ENCODE data around the gene FAM193A. TPM values are rescaled to one million over a fixed set of nuclear protein-coding genes. Genes with fewer than 3 reads are reported as not detected.
A peak's percentile ranks its signal among the peaks of the same experiment; 100 is the strongest.

Gene FAM193A
- total and polyA plus RNA-seq, 2 donors (not counting 1 experiment from before 2014, with no cell fraction given) = 16.0 to 62.7 TPM

GRCh38 chr4:2535376-2536192, 863 bp upstream of the FAM193A start:
- TF ChIP-seq EZH2 (IDR thresholded peaks at IDR 0.05; ENCODE audit: borderline replicate concordance, insufficient read depth, low read depth, low read length, poor library complexity, severe bottlenecking) = no peak
- TF ChIP-seq, protein P1, sequence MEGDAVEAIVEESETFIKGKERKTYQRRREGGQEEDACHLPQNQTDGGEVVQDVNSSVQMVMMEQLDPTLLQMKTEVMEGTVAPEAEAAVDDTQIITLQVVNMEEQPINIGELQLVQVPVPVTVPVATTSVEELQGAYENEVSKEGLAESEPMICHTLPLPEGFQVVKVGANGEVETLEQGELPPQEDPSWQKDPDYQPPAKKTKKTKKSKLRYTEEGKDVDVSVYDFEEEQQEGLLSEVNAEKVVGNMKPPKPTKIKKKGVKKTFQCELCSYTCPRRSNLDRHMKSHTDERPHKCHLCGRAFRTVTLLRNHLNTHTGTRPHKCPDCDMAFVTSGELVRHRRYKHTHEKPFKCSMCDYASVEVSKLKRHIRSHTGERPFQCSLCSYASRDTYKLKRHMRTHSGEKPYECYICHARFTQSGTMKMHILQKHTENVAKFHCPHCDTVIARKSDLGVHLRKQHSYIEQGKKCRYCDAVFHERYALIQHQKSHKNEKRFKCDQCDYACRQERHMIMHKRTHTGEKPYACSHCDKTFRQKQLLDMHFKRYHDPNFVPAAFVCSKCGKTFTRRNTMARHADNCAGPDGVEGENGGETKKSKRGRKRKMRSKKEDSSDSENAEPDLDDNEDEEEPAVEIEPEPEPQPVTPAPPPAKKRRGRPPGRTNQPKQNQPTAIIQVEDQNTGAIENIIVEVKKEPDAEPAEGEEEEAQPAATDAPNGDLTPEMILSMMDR (IDR thresholded peaks at IDR 0.05) = peak; percentile 40
- Mint-ChIP-seq H3K27ac (peak overlapping the region; percentile 93), H3K4me3 (peak overlapping the region; percentile 95), H3K9me3 (ENCODE audit: insufficient read depth) (no peaks in the 10 kb centered on the region), H3K4me1 (peaks cover 17% of the 10 kb centered on the region), H3K27me3 (no peaks in the 10 kb centered on the region)
- H3K4me2 ChIP-seq (replicated peaks; ENCODE audit: low read depth, low read length, poor library complexity, severe bottlenecking) = peak overlapping the region; percentile 100
- peaks cover 24% of the 10 kb centered on the region for H4K20me1 ChIP-seq (ENCODE audit: control insufficient read depth, insufficient read depth, low read length, poor library complexity, severe bottlenecking)
- peaks cover 0 to 3% of the 10 kb centered on the region in 2 experiments for H3K36me3 ChIP-seq (replicated peaks in 1 of 2; ENCODE audit: control extremely low read depth in 1 of 2, control insufficient read depth in 1 of 2, extremely low read depth in 1 of 2, insufficient read depth in 2 of 2, low read length in 1 of 2)
- DNase-seq (peak; percentile 86), ATAC-seq (ENCODE audit: low read depth) (peak; percentile 6)
- peak overlapping the region; percentile 95 for H3K9ac ChIP-seq (ENCODE audit: low read length)
- no peaks in the 10 kb centered on the region for H3K9me3 ChIP-seq (ENCODE audit: control extremely low read depth in 1 of 3, control insufficient read depth in 2 of 3, insufficient read depth in 1 of 3, low read length in 2 of 3)
- peaks cover 33% of the 10 kb centered on the region for H3K79me2 ChIP-seq (ENCODE audit: control insufficient read depth, insufficient read depth, low read length)
- peak overlapping the region; percentile 21 to 88 (median 74) for H3K4me3 ChIP-seq (ENCODE audit: control extremely low read depth in 1 of 5, extremely low read depth in 1 of 5, insufficient read depth in 1 of 5, low read depth in 2 of 5, low read length in 4 of 5)
- peak overlapping the region; percentile 80 to 88 for H3K27ac ChIP-seq (ENCODE audit: low read length in 2 of 2)
- WGBS (ENCODE audit: insufficient coverage) = under 1% methylated on average over 77 of the region's 77 CpGs
- intact Hi-C loops (cut with micrococcal nuclease) = loop anchor here (1.0 to 5.0 kb wide), 8 partner anchors 50 to 813 kb away; partner anchors contain the start of genes MXD4, NELFA, NSD2 and RNF4
- ChIA-PET POLR2A (interaction anchor here (1.0 to 1.4 kb wide), 2 partner anchors 67 to 117 kb away, joined by 10 to 12 read pairs; partner anchors contain the start of genes CFAP99, RNF4 and ZFYVE28), CTCF (interaction anchor here (0.7 to 3.4 kb wide), 9 partner anchors 25 to 315 kb away, joined by 3 to 16 read pairs (median 4); partner anchors contain the start of gene RNF4)
- peak overlapping the region; percentile 94 for H2AFZ ChIP-seq (ENCODE audit: insufficient read depth, low read depth, low read length, poor library complexity, severe bottlenecking)
- H3K27me3 ChIP-seq (replicated peaks in 1 of 4; ENCODE audit: control extremely low read depth in 1 of 4, control insufficient read depth in 3 of 4, insufficient read depth in 4 of 4, low read length in 3 of 4) = no peaks in the 10 kb centered on the region
- H3K4me1 ChIP-seq (ENCODE audit: control insufficient read depth in 2 of 2, insufficient read depth in 2 of 2, low read length in 2 of 2) = peaks cover 17 to 24% of the 10 kb centered on the region in 2 donors

All from B cell (primary cell).